ENCODE measurements around the gene NDUFB10.

The NDUFB10 gene

DNA sequence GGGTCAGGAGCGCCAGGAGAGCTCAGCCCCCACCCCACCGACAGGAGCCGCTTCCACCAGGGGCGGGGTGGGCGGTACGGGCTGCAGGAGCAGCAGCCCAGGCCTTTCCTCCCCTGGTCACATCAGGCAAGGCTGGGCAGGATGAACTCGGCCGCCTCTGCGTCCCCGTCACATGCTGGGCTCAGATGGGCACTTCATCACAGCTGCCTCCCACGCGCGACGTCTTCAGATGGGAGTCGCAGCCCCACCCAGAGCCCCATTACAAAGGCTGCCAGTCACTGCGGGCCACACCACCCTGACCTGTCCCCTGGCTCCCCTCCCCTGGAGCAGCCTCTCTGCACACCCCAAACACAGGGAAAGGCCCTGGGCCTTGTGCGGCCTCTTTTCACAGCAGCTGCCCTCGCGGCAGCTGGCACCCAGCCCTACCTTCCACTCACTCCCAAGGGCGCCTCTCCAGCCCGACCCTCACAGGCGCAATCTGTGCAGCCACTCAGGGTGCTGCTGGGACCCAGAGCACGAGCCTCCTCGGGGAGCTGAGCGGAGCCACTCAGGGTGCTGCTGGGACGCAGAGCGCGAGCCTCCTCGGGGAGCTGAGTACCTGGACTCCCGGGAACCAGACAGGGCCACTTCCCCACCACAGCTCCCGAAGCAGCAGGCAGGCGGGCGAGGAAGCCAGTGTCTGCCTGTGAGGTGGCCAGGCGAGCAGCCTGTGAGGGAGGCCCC lies 45.6 kb downstream of the NDUFB10 start:
- DNase-seq: no peak

DNA sequence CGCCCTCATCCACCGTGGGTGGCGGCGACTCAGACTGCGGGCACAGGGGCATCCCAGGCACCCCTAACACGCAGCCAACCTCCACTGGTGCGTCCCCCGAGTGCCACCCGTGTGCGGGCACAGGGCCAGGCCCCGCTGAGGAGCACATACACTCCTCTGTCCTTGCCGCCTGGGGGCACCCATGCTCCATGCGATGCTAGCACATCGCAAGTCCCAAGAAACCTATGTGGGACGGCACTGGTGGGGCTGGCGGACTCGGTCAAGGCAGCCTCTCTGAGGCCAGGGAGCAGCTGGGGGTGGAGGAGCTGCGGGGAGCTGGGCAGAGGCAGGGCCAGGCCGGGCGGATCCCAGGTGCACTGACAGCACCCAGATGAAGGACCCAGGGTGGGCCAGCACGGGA lies 46.3 kb downstream of the NDUFB10 start:
- no peak for DNase-seq

DNA sequence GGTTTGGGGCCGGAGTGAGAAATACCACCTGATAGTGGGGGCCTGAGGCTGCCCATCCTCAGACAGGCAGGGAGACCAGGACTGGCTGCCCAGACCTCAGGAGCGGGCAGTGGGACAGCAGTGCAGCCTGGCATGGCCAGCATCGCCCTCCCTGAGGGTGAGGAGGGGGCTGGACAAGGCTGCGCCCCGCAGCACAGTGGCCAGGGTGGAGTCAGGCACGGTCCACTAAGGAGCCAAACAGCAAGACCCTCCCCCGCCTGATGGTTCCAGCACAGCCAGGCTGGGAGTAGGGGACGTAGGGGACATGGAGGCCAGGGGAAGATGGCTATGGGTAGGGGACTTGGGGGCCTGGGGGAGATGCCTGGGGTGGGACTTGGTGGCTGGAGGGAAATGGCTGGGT lies 47.0 kb downstream of the NDUFB10 start:
- DNase-seq: no peak

DNA sequence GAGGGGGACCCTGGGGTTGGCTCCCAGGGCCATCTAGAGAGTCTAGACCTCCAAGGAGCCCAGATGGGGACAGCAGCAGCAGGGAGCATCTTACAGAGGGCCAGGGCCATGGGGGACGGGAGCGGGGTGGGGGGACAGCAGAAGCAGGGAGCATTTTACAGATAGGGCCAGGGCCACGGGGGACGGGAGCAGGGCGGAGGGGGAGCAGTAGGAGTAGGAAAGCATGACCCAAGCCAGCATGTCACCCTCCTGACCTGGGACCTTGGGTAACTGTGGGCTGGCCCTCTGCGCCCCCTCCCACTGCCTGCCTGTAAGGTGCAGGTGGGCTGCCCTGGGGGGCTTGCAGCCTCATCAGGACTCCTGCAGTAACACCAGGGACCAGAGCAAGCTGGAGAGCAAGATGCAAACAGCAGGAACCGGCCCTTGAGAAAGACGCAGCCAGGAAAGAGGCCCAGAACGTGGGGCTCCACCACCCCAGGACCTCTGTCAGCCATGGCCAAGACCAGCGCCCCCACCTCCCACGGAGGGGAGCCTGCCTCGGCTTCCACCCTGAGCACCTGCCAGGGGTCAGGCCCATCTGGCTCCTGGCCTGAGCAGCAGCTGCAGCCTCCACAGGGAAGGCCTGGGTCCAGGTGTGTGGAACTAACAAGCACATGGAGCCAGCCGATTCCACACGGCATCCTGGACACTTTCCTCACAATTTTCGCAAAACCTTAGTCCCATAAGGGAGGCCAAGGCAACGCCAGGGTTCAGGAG lies 47.9 kb downstream of the NDUFB10 start:
- DNase-seq: no peak

DNA sequence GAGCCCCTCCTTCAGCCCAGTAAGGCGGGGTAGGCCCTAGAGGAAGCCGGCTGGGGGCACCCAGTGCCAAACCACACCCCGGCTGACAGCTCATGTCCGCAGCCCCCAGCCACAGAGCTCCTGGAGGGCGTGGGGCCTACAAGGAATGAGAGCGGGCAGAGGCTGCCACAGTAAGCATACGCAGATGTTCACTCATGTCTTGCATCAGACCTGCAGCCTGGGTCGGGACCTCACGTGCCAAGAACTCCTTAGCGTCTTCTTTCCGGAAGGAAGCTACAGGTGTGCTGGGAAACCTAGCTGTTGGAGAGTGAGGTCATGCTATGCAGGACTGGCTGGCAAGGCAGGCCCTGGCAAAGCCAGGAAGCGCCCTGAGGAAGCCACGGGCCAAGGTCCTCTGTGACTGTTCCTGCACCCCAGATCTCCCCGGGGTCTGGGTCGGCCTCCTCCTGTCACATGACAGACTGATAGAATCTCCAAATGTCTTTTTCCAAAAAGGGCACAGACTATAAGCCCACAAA lies 48.7 kb downstream of the NDUFB10 start:
- peak; percentile 33 for DNase-seq

DNA sequence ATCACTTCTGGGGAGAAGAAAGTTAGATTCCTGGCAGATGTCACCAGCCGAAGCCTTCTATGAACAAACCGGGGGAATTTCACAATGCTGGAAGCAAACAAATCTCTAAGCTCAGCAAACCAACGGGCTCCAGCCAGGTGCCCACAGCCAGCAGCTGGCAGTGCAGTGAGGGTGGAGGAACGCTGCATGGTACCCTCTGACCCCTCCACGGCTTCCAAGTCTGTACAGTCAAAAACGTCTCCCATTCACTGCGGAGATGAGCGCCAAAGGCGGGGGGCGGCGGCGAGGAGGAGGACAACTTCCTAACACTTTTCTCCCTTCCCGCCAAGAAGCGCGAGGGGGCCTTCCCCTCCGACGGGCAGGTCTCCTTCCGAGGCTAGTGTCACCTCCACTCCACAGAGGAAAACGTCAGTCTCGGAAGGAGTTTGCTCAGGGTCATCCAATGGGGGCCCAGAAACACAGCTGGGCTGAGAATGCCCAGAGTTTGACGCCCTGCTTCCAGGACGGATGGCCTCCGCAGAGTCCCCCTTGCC lies 49.4 kb downstream of the NDUFB10 start:
- no peak for DNase-seq

DNA sequence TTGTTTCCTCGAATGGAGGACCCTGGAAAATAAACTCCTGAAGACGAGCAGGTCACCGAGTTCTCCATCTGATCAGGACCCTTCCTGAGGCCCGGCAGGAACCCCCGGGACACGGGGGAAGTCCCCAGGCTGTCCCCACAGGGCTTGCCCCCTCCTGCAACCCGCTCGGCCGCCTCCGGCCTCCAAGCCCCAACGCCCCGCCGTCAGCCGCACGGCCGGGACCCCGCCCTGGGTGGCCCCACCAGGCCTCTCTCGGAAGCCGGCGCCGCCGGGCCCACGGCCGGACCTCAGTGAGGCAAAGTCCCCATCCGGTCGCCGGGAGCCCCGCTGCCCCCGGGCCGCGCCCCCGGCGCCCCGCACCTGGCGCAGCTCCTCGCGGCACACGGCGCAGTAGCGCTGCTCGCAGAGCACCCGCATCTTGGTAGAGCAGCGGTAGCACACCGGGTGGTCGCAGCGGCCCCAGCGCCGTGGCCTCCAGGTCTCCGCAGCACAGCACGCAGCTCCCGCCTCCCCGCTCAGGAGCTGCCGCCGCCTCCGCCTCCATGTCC lies 49.9 kb downstream of the NDUFB10 start:
- no peak for DNase-seq

DNA sequence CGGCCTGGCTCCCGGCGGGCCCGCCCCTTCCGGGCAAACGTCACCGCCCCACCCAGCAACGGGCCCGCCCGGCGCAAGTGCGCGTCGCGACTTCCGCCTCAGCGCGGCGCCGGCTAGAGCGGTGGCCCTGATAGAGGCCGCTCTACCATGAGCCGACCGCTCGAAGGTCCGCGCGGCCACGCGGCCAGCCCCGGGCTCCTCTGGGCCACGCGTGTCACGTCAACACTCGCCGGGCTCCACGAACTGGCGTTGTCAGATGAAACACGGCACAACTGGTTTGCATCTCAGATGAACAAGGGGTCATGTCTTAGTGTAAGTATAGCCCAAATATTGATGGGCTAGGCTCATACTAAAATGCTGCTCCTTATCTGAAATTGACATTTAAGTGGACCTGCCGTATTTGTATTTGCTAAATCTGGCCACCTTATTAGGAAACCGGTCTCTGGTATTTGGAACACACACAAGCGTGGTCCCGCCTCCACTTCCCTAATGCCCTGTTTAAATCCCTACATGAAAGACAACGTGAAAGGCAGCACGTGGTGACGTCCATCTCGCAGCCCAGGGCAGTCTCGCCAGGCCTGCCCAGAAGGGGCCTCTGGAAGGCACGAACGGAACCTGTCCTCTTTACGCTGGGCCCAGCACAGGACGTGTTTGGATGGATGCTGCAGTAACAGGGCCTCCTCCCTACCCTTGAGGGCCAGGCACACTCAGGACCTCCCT lies 50.6 kb downstream of the NDUFB10 start, which contains the start of gene ZNF598:
TSS of gene ZNF598 (minus strand) at position 31 of the 720 bp plus-strand sequence.
- DNase-seq: peak; percentile 84

Measured in CD4-positive, alpha-beta T cell treated with Interleukin-12 subunit alpha and Interleukin-12 subunit beta, for 1 hour (primary cell).